ENCODE measurements around the gene GDPD4. TPM values are rescaled to one million over a fixed set of nuclear protein-coding genes. Genes with fewer than 3 reads are reported as not detected.

Gene GDPD4
- total and polyA plus RNA-seq, 9 of the 15 experiments (the other 6 are each of a cell fraction or from before 2014, with no cell fraction given): 0.40 TPM; not detected in 8

DNA sequence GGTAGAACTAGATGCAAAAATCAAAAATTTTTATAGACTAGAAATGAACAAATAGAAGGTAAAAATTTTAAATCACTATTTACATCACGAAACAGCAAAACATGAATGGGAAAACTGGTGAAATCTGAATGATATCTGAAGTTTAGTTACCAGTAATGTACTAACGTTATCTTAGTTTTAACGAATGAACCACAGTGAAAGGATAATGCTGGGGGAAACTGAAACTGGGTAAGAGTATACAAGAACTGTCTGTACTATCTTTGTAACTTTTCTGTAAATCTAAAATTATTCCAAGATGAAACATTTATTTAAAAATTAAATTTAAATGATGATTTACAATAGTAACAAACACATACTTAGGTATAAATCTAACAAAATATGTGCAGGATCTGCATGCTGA, 7.4 kb downstream of the GDPD4 start (continued):
- TF ChIP-seq, protein P1, sequence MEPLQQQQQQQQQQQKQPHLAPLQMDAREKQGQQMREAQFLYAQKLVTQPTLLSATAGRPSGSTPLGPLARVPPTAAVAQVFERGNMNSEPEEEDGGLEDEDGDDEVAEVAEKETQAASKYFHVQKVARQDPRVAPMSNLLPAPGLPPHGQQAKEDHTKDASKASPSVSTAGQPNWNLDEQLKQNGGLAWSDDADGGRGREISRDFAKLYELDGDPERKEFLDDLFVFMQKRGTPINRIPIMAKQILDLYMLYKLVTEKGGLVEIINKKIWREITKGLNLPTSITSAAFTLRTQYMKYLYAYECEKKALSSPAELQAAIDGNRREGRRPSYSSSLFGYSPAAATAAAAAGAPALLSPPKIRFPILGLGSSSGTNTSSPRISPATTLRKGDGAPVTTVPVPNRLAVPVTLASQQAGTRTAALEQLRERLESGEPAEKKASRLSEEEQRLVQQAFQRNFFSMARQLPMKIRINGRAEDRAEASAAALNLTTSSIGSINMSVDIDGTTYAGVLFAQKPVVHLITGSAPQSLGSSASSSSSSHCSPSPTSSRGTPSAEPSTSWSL (CRISPR knock-in tag; IDR thresholded peaks at IDR 0.05; ENCODE audit: borderline replicate concordance): no peak
- TF ChIP-seq MITF (IDR thresholded peaks at IDR 0.05): no peak
- no peak for TF ChIP-seq HOMEZ (CRISPR knock-in tag; IDR thresholded peaks at IDR 0.05)

DNA sequence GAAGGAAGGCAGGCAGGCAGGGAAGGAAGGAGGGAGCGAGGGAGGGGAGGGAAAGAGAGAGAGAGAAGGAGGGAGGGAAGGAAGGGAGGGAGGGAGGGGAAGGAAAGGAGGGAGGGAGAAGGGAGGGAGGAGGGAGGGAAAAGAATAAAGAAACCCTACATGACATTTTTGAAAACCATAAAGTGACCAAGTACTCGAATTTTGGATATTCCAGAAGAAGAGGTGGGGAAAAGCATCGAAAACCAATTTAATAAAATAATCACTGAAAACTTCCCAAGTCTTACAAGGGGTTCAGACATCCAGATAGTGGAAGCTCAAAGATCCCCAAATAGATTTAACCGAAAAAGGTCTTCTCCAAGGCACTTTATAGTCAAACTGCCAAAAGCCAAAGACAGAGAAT, 11.7 kb downstream of the GDPD4 start:
- H3K36me3 ChIP-seq (ENCODE audit: control insufficient read depth, insufficient read depth, low read length): no peaks in the 10 kb centered on the region
- no peak overlapping the region for H3K4me2 ChIP-seq (ENCODE audit: insufficient read depth, low read length)
- intact Hi-C loops (cut with micrococcal nuclease): no loop called here
- DNase-seq (ENCODE audit: extremely low read depth in 1 of 4, low spot score in 3 of 4) (no peak), FAIRE-seq (no peak), ATAC-seq (no peak)
- BruUV-seq (replicated peaks): no TSS peak
- no peaks in the 10 kb centered on the region for H3K9me3 ChIP-seq (replicated peaks; ENCODE audit: control insufficient read depth, insufficient read depth, low read depth, low read length)
- no peak for TF ChIP-seq RERE (CRISPR knock-in tag; IDR thresholded peaks at IDR 0.05; ENCODE audit: borderline replicate concordance)
- TF ChIP-seq, protein P2, sequence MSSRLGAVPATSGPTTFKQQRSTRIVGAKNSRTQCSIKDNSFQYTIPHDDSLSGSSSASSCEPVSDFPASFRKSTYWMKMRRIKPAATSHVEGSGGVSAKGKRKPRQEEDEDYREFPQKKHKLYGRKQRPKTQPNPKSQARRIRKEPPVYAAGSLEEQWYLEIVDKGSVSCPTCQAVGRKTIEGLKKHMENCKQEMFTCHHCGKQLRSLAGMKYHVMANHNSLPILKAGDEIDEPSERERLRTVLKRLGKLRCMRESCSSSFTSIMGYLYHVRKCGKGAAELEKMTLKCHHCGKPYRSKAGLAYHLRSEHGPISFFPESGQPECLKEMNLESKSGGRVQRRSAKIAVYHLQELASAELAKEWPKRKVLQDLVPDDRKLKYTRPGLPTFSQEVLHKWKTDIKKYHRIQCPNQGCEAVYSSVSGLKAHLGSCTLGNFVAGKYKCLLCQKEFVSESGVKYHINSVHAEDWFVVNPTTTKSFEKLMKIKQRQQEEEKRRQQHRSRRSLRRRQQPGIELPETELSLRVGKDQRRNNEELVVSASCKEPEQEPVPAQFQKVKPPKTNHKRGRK (tag; IDR thresholded peaks at IDR 0.05): peak; percentile 52; the same call in 1 of the 2 replicates
- TF ChIP-seq, protein P3, sequence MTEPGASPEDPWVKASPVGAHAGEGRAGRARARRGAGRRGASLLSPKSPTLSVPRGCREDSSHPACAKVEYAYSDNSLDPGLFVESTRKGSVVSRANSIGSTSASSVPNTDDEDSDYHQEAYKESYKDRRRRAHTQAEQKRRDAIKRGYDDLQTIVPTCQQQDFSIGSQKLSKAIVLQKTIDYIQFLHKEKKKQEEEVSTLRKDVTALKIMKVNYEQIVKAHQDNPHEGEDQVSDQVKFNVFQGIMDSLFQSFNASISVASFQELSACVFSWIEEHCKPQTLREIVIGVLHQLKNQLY (CRISPR knock-in tag; conservative IDR thresholded peaks at IDR 0.05): no peak
- POLR2A ChIA-PET: no interaction called here
- H3K27me3 ChIP-seq (ENCODE audit: control insufficient read depth in 2 of 2, insufficient read depth in 2 of 2, low read length in 2 of 2): peaks cover 2 to 7% of the 10 kb centered on the region in 2 experiments; a peak in 1 of 5 replicates
- in situ Hi-C loops (cut with MboI): no loop called here
- H3K79me2 ChIP-seq (ENCODE audit: control insufficient read depth, insufficient read depth, low read length): no peaks in the 10 kb centered on the region
- H3K9me1 ChIP-seq (ENCODE audit: control insufficient read depth, insufficient read depth, low read length): no peaks in the 10 kb centered on the region
- H2AFZ ChIP-seq (ENCODE audit: low read depth, low read length): no peak overlapping the region
- H3K4me1 ChIP-seq (replicated peaks in 1 of 2; ENCODE audit: control insufficient read depth in 2 of 2, insufficient read depth in 2 of 2, low read length in 2 of 2): no peaks in the 10 kb centered on the region
- WGBS (ENCODE audit: insufficient coverage, low coverage, missing lambda C conversion rate): 0% methylated on average over 4 of the region's 4 CpGs
- no peaks in the 10 kb centered on the region for H4K20me1 ChIP-seq (replicated peaks; ENCODE audit: control insufficient read depth, insufficient read depth, low read length)
- CTCF ChIA-PET (ENCODE audit: low intra/inter-chr PET ratio): no interaction called here
- H3K4me3 ChIP-seq: no peak overlapping the region
- no peak overlapping the region for H3K27ac ChIP-seq (ENCODE audit: extremely low read depth, low read depth, low read length)
- H3K9ac ChIP-seq (ENCODE audit: insufficient read depth in 1 of 2, low read depth in 2 of 2, low read length in 2 of 2): no peak overlapping the region
